Activated naive CD4-positive, alpha-beta T cell treated with Interleukin-2 at 50 U/mL for 16 hours (primary cell): ENCODE results near the gene POLR2B.
"Not testable (repeated sequence)": the region's sequence is repeated elsewhere in the genome, so short reads cannot be mapped to it uniquely, and the experiment has no call there.

Experiments used
- DNase-seq: peaks from one replicate; pipeline ENCODE4 v3.0.0-alpha.2; 2020

Gene POLR2B

DNA sequence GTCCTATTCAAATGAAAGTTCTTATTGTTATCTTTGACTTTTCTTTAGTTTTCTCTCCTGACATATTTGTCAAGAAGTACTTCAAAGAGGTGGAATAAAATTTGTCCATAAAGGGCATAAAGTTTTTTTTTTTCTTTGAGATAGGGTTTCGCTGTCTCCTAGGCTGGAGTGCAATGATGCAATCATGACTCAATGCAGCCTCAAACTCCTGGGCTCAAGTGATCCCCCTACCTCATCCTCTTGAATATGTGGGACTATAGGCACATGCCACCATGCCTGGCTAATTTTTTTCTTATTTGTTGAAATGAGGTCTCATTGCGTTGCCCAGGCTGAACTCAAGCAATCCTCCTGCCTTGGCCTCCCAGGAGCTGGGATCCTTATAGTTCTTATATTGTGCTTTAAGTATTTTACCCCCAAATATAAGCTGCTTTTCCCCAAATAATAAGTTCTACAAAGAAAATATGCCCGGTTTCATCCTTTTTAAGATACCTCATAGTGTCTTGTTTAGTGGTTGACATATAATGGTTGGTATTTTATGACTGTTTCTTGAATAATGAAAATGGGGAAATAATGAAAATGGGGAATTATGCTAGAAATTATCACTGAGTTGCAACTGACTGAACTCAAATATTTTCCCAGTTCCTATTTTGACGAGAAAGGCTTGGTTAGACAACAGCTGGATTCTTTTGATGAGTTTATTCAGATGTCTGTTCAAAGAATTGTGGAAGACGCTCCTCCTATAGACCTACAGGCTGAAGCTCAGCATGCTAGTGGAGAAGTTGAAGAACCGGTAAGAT is 11.6 kb downstream of the POLR2B start:
- DNase-seq: no peak

DNA sequence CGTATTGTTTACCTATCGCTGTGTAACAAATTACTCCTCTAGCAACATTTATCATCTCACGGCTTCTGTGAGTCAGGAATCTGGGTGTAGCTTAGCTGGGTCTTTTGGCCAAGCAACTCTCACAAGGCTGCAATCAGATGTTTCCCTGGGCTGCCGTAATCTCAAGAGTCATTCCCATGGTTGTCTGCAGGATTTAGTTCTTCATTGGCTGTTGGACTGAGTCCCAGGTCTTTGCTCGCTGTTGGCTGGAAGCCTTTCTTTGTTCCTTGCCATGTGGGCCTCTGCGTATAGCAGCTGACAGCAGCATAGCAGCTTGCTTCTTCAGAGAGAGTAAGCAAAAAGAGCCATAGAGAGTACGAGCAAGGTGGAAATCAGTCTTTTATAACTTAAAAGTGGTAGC is 16.8 kb downstream of the POLR2B start:
- DNase-seq: no peak

DNA sequence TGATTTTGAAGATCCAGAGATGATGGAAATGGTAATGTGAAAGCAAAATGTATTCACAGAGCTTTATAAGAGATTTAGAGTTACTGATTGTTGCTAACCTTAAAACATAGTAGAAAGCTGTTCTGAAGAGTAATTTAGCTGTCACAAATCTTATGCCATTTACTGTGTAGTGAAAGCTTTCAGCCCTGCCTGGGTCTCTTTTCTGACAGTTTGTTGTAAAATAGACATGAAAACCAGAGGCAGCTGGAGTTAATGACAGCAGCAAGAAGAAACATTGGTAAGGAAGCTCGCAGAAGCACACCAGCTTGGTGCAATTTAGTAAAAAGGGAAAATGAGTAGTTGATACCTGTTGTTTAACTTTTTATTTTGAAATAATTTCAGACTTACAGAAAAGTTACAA is 21.1 kb downstream of the POLR2B start:
- no peak for DNase-seq

DNA sequence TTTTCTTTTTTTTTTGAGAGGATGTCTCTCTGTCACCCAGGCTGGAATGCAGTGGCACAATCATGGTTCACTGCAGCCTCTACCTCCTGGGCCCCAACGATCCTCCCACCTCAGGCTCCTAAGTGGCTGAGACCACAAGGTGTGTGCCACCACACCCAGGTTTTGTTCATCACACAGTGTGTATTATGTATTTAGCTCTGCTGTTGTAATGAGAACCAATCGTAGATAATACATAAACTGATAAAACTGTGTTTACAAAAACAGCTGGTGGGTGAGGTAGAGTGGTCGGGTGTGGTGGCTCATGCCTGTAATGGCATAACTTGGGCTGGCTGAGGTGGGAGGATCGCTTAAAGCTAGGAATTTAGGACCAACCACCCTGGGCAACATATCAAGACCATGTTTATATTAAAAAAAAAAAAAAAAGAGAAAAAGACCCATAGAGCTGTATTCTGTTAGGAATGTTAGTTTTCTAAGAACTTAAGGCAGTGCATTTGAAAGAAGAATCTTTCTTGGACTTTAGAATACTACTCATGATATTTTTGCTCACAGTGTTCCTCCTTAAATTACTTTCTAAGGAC is 34.9 kb downstream of the POLR2B start:
- DNase-seq: no peak

DNA sequence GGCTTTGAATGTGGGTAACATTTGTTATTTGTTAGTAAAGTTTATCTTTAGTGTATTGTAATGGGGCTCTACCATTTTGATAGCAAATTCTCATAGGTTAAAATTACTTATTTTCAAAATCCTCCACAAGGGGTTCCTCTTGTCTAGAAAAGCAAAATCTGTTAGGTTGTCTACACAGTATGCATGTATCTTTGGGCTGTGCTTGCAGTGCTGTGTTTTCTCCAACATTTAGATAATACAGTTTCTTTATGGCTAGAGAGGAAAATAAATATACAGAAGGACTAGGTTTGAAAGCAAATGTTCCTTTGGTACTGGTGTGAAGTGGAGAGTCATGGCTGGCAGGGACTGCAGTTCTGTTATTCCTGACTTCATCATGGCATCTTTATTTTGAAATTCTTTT is 40.3 kb downstream of the POLR2B start:
- DNase-seq: no peak

DNA sequence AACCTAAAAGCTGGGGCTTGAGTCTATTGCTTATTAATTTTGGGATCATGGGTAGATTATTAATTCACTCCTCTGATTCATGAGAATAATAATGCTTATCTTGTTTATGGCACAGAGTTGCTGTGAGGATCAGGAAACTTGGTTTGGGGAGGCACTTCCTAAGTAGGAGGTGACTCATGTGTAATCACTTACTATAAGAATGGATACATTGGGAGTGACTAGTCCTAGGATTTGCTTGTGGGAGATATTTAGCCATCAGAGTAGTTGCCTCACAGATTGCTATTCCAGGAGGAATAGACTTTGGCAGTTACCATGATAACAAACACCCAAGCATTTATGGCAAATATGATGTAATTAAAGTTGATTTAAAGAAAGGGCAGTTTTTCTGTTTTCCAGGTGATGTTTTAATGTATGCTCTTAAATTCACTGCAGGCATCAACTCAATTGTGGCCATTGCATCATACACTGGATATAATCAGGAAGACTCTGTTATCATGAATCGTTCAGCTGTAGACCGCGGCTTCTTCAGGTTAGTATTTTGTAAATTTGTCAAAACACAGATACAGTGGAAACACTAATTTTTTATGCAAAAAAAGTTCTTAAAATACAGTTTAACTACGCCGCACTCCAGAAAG is 41.9 kb downstream of the POLR2B start:
- no peak for DNase-seq

DNA sequence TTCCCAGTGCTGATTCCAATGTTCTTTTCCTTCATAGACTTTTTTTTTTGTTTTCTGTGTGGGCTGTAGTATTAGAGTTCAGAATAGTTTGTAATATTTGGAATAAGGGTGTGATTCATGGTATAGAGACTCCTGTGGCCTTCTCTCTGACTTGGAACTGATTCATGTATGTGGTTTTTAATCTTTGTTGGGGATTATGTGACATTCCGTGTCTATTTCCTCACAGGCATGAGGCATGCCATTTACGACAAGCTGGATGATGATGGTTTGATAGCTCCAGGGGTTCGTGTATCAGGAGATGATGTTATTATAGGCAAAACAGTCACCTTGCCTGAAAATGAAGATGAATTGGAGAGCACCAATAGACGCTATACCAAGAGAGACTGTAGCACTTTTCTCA is 44.4 kb downstream of the POLR2B start:
- DNase-seq: no peak

DNA sequence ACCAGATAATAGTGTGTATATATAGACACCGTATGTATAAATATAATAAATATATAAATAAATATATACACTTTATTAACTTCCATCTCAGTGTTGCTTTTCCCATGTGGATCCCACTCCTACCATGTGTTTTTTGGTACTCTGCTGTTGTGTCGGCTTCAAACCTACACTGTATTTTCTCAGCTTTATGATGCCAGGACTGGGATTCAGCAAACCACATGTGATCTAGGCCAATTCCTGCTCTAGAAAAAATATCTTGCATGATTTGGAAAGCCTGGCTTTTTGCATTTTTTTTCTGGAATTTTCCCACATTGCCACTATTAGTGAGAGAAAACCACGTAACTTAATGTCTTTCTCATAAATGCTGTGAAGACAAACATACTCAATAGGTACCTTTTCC is 55.8 kb downstream of the POLR2B start:
- no peak for DNase-seq

DNA sequence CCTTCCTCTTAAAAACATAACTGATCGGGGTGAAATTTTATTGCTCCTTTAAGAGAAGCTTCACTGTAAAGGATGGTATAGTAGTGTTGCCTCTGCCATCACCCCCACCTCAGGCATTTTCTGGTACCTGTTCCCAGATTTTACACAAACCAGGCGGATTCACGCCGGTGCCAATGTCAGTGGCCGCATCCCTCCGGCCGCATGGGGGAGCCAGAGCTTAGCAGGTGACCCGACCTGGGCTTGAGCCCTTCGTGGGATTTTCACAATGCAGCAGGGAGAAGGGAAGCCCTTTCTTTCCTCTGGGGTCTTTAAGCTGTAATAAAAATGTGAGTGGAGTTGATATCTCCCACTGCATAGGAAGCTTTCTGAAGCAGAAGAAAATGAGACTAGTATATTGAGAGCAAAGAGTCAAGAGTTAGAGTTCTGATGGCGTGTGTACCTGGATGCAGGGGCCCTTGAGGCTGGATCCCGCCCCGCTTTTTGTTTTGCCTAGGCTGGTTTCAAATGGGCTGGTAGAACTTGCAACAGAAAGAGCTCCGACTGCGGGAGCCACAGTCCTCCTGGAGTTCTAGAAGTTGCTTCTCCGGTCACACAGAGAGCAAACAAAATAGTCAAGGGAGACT is 59.4 kb downstream of the POLR2B start:
- DNase-seq: no peak

DNA sequence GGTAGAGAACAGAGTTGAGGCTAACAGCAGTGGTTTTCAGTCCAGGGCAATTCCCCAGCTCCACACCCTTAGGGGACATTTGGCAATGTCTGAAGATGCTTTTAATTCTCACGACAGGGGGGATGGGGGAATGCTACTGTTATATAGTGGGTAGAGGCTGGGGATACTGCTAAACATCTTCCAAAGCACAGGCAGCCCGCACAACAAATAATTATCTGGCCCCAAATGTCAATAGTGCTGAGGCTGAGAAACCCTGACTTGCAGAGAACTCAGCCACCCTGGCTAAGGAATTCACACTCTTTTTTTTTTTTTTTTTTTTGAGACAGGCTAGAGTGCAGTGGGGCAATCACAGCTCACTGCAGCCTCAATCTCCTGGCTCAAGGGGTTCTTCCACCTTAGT is 60.6 kb downstream of the POLR2B start:
- no peak for DNase-seq

DNA sequence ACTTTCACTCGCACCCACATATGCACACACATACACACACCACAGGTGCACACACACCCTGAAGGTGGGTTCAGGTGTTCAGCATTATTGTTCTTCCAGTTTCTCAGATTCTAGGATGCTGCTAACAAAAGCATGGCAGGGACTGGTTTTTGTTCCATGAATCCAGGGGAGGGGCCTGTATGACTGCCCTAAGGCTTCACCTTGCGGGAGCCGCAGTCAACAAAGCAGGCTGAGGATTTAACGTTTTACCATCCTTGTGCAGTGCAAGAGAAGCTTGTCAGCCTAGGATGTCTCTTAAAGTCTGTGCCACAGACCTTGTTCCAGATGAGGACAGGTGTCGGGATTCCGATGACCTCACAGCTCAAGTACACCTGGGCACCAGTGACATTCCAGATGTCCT is 61.8 kb downstream of the POLR2B start:
- no peak for DNase-seq

DNA sequence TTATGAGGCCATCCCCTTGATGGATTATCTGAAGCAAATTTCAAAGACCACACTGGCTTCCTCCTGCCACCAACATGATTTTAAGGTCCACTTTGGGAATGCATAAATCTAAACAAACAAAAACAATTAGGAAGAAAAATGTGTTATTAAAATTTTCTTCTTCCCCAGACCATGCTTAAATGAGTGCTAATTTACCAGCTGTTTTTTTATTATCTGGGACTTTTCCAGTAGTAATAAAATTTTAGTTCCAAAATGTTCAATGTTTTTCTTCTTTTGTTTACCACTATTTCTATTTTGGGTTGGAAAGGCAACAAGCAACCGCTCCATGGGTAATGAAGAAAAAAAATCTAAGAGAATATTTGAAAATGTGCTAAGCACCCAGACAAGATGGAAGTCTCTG is 62.3 kb downstream of the POLR2B start:
- DNase-seq: no peak

DNA sequence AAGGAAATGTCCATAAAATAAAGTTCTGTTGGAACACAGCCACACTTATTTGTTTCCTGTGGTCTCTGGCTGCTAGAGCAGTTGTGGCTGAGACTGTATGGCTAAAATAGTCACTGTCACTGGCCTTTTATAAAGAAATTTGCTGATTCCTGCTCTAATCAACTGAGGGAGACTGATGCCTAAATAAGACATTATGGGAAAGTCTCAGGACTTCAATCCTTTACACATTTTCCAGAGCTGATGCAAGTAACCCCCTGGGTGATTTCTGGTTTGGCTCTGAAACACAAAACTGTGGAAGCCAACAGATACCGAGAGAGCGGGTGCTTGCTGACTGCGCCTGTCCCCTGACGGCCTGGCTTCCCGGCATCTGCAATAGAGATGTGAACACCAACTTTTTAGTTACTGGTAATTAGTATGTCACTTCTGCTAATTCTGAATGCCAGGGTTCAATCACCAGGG is 64.0 kb downstream of the POLR2B start:
- no peak for DNase-seq

DNA sequence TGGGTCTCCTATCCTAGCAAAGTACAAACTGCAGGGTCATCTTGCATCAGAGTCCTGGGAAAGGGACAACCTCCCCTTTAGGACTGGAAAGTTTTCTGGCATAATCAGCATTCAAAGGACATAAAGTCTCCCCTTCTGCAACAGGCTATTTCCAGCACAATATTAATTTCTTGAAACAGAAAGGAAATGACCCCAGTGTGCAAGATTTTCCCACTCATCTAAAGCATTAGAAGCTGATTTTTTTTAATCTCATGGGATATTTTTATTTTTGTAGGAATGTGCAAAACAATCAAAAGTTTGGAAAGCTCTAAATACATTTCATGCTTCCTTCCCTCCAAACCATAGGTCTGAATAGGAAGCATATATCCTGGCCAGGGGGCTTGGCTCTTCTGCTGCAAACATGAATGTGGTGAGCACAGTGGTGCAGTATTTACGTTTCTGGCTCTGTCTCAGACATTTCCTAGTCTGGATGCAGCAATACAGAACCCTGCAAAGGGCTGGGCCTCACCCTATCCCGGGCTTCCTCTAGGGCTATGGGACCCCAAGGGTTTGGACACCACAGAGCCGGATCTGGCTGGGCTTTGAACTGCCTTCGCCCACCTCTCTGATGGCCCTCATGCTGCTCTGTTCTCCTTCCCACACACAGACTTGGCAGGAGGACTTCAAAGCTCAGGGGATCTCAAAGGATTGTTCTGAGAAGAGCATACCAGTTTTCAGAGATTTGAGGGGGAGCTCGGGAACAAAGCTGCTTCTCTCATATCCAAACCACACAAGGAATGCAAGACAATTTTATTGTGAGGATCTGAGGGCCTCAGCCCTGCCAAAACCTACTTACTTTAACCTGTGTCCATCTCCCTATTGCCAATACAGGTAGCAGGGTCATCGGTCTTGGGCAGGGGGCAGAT is 64.9 kb downstream of the POLR2B start:
- DNase-seq: no peak

DNA sequence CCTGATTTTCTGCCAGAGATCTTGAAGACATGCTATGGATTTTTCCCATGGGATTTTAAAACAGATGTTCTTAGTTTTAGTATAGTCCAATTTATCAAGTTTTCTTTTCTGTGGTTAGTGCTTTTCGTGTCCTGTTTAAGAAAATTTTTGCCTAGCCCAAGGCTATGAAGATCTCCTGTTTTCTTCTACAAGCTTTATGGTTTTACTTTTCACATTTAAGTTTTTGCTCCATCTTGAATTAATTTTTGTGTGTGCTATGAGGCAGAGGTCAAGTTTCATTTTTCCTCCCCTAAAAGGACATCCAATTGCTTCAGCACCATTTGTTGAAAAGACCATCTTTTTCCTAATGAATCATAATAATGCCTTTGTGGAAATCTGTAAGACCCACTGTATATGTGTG is 65.6 kb downstream of the POLR2B start:
- no peak for DNase-seq

DNA sequence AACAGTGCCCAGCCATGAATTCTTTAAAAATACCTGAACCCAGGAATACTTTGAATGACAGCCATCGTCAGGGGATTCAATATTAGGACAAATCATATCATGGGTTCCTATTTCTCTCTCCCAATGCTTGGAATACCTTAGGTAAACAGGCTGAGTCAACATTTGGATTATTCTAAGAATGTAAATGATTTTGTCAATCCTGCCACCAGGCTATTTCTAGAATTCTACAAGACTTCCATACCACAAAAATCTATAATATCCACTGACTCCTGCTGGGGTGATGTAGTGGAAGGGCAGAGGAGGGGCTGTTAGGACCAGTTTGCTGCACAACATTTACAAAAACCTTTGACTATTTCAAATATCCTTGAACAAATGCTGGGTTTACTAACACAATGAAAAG is 66.3 kb downstream of the POLR2B start:
- no peak for DNase-seq

DNA sequence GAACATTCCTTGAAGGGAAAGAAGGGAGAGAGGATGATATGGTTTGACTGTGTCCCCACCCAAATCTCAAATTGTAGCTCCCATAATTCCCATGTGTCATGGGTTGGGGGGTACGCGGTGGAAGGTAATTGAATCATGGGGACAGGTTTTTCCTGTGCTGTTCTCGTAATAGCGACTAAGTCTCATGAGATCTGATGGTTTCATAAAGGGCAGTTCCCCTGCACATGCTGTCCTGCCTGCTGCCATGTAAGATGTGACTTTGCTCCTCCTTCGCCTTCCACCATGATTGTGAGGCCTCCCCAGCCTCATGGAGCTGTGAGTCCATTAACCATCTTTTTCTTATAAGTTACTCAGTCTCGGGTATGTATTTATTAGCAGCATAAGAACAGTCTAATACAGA is 68.3 kb downstream of the POLR2B start:
- DNase-seq: not testable (repeated sequence)

DNA sequence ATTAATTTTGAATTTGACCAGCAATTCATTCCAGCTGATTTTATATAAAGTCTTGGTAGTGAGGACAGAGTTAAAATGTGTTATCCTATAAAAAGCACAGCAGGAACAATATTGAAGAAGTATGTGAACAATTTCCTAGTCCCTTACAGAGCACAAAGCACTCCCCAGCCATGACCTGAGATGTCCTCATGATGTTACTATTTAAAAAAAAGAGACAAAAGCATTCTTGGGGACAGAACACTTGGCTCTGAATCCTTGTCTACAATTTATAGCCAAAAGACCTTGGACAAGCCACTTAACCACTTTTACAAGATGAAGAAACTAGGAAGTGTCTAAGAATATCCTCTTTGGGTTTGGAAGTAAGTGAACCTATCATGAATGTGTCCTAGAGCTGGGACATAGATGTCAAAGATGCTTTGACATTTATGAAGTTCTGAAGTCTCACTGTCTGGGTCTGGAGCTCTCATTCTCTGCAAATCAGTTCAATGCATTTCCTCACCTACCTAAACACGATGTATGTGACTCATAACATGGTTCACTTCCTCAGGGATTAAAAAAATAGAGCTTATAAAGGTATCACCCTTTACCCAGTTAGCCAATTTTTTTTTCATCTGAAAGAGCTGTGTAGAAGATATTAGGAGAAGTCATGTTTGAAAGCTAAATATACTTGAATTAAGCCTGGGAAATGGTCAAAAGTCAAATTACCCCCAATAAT is 70.1 kb downstream of the POLR2B start:
- no peak for DNase-seq

DNA sequence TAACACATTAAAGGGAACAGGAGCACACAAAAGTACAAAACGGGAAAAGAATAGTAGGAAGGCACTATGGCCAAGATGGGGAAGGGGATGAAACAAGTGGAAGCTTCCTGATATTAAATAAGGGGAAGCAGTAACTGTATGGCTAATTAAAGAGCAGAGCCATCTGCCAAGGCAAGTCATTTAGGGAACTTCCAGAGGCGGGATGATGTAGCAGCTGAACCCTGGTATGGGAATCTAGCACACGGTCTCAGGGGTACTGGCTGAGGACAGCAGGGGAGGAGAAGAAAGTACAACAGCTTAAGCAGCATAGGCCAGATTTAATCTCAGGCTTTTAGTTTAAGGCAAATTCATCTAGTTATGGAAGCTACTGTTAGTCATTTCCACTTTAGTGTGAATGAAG is 72.4 kb downstream of the POLR2B start:
- DNase-seq: no peak

DNA sequence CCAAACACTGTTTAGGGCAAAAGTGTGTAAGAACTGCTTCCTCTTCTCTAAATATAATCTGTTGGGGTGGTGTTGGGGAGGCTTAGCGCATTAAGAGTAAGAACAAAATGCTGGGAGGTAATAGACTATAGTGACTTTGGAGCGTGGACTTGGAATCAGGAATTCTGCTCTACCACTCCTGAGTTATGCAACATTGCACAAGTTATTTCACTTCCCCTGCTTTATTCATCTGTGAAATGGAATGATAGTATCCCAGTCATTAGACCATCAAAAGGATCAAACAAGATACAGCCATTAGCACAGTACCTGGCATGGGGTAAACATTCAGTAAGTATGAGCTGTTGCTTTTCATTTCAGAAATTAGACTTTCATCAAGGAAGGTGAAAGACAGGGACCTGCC is 72.8 kb downstream of the POLR2B start:
- no peak for DNase-seq

DNA sequence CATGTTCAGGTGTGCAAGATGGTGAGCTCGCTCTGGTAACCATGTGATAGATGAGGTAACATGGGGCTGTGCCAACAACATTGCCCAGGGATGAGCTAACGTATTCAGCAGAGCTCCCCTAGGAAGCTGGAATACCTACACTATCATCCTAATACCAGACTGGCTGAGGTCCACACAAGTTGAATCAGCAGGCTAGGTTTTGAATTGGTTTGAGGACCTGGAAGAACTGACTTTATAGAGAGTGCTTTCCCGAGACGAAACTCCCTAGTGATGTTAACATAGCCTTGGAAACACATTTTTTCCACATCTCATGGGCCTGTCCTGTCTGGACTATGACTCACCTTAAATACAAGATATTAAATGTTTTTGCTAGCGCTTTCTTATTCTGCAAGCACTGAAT is 74.8 kb downstream of the POLR2B start:
- no peak for DNase-seq

DNA sequence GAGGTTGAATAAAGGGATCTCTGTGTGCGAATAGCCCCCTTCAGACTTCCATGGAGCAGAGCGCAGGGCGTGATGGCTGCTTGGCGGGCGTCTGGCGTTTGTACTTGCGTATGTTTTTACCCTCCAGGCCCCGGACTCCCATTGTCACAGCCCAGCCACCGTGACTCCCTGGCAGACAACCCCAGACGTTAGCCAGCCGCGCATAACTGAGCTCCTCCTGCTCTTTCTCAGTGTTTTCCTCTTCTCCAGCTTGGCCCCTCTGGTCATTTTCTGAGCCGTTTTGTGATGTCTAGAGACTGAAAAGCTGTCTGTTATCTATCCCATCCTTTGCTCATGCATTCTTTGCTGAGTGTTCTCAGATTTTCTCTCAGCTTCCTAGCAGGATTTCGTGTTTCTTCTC is 77.2 kb downstream of the POLR2B start:
- DNase-seq: no peak
